Testis (tissue), 2 donors: Measurements from ENCODE around the gene FAM193A.

Source experiments
- CTCF ChIP-seq, 3 experiments: fragments of 450-650 bp in 2 of 3; fragments of 200-600 bp in 1 of 3; sonication (generic) in 1 of 3; IDR thresholded peaks; one replicate each; pipeline ENCODE4 v1.5.1; 2016 to 2019; ENCODE audit warnings: antibody characterized with exemption in 3 of 3, mild to moderate bottlenecking in 2 of 3, moderate library complexity in 1 of 3
- POLR2A ChIP-seq: fragments of 450-650 bp; IDR thresholded peaks from one replicate; pipeline ENCODE4 v1.6.1; 2017; ENCODE audit warnings: antibody characterized with exemption, mild to moderate bottlenecking, moderate library complexity

GRCh38 chr4:2511645-2512131 is 24.8 kb upstream of the FAM193A start:
- TF ChIP-seq CTCF (IDR thresholded peaks at IDR 0.05) (no peak), POLR2A (no peak)
